ENCODE data around the gene SNAI3.

The SNAI3 gene

DNA sequence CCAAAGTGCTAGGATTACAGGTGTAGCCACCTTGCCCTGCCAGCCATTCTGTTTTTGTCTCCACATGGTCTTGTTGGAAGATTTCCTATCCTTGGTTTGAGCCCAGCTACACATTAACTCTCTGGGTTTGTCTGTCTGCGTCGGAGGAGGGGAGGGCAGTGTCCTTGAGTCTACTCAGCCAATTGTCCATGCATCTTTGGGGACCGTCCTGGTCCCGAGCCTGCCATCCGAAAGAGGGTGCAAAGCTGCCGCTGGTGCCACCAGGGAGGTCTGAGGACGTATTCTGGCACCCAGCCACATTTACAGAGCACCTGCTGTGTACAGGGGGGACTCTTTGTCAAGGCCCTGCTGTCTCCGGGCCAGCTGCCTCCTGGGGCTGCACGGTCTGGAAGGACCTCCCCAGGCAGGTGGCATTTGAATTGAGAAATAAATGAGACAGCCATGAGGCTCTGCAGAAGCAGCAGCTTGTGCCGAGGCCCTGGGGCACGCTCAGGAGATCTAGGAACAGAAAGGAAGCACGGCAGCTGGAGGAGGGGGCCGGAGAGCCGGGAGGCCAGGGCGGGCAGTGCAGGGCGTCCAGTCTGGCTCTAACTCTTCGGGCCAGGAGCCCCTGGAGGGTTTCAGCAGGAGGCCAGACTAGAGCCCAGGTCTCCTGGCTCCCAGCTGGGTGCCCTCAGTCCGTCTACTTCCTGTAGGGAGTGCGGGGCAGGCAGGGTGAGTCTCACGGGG, 36.9 kb downstream of the SNAI3 start:
- DNase-seq = no peak

DNA sequence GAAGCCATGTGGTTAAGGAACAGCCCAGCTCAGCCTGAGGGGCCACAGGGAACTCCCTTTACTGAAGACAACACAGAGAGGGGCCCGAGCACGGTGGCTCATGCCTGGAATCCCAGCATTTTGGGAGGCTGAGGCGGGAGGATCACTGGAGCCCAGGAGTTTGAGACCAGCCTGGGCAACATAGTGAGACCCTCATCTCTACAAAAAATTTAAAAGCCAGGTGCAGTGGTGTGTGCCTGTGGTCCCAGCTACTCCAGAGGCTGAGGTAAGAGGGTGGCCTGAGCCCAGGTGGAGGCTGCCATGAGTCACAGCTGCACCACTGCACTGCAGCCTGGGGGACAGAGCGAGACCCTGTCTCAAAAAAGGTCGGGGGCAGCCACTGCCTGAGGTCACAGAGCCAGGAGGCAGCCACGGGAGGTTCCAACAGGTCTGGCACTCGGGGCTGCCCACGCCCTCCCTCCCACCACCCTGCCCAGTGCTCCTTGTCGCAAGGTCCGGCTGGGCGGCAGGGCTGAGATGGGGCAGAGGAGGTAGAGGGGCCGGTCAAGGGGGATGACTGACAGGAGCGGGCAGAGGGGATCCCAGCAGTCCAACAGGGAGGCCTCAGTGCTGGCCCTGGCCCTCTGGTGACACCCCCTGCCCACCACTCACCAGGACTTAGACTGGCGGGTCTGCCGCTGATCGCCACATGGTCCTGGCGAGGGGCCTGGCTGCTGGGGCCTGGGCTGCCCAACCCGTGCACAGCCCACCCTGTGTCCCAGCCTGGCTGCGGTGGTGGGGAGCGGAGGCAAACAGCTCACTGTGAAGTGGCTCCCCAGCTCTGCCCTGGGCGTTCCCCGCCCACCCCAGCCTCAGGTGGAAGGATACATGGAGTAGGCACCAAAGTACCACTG, 38.9 kb downstream of the SNAI3 start:
- no peak for DNase-seq

DNA sequence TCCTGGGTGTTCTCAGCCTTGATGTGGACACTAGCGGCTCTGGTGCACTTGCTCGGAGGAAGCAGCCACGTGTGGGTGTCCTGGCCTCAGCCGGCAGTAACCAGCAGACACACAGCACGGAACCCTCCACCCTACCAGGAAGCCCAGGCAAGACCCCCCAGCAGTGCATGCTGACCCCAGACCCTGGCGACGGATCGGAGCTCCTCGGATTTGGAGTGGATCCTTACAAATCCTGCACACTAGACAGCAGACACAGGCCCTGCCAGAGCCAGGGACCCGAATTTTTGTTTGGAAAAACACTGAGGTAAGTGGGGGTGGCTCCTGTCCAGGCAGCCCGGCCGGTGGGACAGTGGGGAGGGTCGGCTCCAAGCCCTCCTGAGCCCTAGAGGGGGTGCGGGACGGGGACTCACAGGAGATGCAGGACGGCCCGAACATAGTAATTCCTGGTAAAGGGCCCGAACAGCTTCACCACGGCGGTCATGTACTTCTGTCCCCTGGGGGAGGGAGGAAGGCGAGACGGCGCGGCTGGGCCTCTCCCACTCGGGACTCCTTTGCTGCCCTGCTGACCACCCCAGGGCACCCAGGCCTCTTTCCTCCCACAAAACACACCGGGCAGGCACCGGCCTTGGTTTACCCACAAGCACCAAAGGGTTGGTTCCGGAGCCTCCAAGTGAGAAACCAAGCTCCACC, 39.8 kb downstream of the SNAI3 start:
- no peak for DNase-seq

DNA sequence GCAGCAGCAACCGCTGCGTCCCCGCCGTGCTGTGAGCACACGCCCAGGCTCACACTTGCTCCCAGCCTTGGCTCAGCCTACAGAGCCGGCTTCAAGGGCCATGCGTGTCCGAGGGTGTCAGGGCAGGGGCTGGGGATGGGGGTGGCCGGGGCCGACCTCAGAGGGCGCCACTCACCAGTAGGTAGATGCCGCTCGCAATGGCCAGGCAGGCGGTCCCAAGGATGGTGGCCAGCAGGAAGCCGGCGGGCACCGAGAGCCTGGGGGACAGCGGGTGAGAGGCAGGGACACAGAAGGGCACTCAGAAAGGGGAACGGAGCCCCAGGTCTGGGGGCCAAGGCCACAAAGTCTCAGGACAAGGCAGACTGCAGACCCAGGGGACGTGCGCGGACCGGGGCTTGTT, 40.4 kb downstream of the SNAI3 start:
- DNase-seq = no peak

DNA sequence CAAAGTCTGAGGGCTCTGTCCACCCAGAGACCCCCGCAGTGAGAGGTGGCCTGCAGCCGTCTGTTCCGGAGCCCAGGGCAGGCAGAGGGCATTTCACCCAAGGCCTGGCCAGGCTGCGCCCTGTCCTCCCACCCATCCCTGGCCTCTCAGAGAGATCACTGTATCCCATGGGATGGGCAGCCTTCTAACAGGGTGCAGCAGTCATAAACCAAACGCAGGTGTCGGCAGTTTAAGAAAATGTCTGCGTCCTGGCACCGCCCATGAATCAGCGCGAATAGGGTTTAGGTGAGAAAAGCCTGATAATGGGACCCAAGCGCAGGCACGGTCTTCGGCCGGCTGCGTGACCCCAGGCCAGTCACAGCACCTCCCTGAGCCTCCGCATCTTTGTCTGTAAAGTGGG, 40.9 kb downstream of the SNAI3 start:
- no peak for DNase-seq

DNA sequence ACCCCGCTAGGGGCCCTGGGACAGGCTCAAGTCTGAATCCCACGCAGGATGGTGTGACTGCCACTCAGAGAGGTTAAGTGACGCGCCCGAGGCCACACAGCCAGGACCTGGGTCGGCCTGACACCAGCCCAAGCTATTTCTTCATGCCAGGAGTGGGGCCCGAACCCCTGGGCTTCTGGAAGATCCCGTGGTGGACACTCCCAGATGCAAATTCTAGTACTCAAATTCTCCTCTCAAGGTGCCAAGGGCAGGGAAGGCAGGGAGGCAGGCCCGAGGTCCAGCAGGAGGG, 42.7 kb downstream of the SNAI3 start:
- DNase-seq = no peak

DNA sequence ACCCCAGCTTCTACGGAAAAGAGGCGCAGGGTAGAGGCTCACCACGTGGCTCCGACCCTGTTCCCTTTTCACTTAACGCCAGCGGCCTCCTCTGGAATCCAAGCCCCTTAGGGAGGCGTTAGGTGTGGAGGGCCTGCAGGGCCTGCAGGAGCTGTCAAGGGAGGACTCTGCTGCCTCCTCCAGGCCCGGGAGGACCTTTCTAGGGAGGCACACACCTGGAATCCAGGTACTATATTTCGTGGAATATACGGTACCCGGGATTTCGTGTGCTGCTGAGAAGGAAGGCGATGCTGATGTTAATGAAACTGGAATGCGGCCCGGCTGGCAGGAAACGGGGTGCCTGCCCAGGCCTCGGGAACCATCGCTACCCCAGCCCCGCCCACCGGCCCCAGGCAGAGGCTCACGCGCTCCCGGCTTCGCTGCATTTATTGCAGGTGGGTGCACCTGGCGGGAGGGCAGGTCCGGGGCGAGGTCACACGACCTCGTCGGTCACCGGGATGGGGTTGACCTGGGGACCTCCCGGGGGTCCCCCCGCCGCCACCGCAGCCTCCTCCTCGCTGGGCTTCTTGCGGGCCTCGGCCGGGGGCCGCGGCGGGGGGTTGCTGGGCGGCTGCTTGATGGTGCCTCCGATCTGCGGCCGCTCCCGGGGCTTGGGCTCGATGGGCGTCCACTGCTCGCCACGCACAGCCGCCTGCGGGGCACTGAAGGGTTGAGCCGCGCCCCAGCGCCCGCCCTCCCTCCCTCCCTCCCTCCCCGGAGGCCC, 43.2 kb downstream of the SNAI3 start:
- no peak for DNase-seq

DNA sequence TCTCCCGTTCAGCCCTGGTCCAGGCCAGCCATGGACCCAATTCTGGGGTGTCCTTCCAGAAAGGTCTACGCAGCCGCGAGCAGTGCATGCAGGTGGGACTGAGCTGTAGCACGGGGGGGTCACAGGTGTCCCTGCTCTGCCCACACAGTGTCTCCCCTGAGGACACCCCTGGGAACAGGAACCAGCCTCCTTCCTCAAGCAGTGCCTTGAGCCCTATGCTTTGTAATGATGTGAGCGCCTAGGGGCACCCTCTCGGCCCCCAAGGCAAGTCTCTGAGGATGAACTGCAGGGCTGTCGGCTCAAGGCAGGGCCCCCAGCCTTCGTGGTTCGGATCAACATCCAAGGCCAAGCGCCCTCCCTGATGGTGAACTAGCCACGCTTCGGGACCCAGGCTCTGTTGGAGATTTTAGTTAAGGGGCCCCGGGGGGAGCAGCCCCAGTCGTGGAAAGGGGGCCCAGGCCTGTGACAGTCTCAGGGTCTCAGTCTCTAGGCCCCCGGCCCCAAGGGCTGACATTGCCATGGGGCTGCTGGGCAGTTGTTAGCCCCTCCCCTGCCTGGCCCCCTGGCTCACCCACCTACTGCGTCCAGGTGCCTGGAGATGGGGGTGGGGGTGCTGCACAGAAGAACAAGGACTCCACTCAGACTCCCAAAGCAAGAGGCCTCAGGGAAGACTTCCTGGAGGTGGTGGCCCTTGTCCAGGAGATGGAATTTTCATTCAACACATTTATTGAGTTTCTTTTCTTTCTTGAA, 45.6 kb downstream of the SNAI3 start:
- no peak for DNase-seq

DNA sequence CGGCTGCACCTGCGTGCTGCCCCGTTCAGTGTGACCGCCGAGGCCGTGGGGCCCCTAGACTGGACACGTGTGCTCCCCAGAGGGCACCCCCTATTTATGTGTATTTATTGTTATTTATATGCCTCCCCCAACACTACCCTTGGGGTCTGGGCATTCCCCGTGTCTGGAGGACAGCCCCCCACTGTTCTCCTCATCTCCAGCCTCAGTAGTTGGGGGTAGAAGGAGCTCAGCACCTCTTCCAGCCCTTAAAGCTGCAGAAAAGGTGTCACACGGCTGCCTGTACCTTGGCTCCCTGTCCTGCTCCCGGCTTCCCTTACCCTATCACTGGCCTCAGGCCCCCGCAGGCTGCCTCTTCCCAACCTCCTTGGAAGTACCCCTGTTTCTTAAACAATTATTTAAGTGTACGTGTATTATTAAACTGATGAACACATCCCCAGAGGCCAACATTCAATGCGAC, 46.2 kb downstream of the SNAI3 start:
- DNase-seq = no peak

DNA sequence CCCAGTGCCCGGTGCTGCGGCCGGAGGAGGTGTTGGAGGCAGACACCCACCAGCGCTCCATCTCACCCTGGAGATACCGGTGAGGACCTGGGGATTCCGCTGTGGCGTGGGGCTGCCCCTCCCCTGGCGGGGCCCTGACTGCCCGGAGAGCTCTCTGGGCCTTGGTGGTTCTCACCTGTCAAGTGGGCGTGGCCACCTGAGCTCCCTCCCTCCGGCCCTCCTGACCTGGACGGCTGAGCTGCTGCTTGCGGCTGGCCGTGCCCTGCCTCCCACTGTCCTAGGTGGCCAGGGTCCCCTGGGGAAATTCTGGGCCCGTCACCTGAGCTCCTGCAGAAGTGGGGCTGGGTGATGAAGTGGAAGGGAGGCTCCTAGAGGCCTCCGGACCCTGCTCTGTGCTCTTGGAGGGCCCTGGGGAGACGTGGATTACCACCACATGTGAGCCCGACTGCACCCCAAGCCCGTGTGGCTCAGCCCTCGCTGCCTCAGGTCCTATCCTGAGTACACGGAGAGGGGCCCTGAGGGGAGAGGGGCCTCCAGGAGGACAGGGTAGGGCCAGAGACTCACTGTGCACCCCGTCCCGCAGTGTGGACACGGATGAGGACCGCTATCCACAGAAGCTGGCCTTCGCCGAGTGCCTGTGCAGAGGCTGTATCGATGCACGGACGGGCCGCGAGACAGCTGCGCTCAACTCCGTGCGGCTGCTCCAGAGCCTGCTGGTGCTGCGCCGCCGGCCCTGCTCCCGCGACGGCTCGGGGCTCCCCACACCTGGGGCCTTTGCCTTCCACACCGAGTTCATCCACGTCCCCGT, 46.9 kb downstream of the SNAI3 start:
- DNase-seq = no peak

DNA sequence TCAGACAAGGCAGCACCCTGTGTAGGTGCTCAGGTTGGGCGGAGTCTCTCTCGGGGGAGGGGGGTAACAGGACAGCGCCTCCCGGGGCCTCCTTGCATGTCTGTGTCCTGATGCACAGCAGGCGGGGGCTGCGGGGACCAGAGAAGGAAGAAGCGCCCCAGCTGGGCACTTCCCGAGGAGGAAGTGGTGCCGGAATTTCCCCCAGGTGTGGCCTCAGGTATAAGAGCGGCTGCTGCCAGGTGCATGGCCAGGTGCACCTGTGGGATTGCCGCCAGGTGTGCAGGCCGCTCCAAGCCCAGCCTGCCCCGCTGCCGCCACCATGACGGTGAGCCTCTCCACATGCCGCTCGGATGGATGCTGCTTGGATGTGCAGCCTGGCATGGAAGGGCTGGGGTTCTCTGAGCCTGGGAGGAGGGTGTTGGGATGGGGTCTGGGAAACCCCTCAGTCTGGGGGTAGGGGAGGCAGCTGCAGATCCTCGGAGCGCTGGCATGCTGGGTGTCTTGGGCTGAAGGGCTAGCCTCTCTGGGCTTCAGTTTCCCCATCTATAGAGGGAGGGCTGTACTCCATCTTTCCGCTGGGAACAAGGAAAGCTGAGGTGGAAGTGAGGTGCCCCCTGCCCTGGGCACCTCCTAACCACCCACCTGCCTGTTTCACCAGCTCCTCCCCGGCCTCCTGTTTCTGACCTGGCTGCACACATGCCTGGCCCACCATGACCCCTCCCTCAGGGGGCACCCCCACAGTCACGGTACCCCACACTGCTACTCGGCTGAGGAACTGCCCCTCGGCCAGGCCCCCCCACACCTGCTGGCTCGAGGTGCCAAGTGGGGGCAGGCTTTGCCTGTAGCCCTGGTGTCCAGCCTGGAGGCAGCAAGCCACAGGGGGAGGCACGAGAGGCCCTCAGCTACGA, 47.7 kb downstream of the SNAI3 start, which contains the start of gene IL17C:
Gene IL17C (plus strand): TSS at position 250 of the 908 bp plus-strand sequence. CDS start 70 bp downstream, at position 320.
- DNase-seq = no peak

DNA sequence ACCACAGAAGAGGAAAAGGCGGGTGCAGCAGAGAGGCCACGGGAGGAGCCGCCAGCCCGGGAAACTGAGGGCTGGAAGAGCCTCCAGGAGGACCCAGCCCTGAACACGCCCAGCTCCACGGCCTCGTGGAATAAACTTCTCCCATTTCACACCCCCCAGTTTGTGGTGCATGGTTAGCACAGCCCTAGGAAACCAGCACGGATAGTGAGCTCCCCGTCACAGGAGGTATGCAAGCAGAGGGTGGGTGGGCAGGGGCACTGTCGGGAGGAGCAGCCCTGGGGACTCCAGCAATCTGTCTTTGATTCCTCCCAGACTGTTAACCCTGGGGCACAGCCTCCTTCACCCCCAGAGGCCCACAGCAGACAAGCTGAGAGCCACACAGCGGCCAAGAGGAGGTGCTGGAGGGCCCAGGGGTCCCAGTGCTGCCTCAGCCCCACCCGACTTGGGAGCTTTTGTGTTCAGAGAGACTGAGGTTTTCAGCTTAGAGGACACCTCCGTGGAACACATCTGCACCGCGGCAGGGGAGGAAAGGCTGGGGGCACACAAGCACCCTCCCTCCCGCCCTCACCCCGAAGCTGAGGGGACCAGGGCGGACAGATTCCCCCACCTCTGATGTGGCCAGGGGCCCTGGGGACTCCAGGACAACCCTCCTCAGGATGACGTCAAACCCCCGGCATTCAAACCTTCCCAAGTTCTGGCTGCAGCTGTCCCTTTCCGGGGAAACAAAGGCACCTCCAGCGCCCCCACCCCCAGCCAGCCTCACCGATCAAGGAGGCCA, 49.6 kb downstream of the SNAI3 start:
- DNase-seq = no peak

DNA sequence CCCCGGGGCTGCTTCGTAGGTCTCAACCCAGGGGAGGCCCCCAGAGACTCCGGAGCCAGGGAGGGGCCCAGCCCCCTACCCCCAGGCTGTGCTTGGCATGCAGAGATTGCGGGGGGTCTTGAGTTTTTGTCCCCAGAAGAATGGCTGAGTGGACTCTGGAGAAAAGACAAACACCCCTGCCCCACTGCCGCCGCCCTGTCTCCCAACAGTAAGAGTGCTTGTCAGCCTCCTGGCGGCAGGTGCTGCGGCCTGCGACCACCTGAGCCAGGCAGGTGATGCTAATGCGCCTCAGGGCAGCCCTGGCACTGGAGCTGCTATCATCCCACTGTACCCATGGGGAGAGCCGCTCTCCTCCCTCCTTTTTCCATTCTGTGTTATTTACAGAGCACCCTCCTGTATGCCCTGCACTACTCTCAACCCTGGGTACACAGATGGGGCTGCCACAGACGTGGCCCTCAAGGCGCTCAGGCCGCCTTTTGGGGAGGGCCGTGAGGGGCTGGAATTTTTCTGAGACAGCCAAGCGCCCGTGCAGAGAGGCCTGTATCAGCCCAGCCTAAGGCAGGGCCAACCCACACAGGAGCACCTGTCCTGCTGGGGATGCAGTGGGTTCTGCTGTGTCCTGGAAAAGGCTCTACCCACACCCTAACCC, 50.5 kb downstream of the SNAI3 start:
- no peak for DNase-seq

DNA sequence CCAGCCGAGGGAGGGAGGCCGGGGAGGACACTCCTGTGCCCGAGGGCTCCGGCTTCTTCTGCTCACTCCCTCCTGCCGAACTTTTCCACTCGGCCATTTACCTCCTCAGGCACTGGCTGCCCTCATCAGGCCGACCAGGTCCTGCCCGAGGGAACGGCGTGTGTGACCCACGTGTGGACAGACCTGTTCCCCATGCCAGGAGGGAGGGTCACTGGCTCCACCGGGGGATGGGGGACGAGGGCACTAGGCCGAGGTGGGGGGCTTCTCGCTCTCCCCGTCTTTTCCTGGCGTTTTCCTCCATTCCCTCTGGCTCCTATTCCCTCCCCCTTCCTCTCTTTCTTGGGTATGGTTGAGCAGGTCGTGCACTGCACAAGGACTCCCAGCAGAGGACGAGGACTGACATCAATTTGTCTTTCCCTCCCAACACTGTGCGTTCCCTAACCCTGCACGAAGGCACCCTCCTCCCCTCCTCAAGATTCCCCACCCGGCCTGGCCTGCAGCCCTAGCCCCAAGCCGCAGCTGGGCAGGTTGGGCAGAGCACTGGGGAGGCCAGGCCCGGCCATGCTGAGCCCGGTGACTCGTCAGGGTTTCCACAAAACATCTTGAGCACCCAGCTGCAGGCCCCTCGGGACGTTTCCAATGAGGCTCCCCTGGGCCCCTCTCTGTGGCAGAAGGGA, 51.2 kb downstream of the SNAI3 start:
- DNase-seq = no peak

DNA sequence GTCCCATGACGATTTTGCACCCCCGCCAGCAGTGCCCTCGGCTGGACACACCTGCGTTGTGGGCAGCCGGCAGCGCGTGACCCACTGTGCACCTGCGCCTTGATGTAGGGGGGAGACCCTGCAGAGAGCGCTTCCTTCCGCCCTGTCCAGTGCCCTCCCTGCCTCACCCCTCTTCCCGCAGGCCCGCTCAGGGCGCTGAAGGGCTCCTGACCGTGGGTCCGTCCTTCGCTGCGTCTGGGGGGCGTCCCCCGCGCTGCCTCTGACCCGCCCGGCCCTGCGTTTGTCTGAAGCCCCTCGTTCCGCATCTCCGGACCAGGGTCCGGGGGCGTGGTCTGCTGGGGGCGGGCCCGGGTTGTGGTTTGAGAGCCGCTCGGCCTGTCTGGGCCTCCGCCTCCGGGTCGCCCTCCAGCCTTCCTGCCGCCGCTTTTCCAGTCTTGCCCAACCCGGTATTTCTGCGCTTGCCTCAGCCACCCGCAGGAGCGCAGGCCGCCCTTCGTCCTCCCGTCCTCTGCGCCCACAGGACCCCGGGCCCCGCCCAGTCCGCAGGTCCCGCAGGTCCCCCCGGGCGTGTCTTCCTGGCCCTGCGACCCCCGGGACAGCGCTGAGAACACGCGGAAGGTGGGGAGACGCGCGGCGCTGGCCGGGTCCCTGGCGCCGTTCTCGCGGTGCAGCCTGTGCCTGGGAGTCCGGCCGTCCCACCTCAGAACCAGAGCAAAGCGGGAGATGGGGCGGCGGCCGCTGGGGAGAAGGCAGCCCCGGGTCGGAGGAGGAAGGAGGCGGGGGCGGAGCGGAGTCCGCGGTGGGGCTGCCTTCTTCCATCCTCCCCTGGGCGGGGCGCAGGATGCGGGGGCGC, 51.9 kb downstream of the SNAI3 start:
- no peak for DNase-seq

DNA sequence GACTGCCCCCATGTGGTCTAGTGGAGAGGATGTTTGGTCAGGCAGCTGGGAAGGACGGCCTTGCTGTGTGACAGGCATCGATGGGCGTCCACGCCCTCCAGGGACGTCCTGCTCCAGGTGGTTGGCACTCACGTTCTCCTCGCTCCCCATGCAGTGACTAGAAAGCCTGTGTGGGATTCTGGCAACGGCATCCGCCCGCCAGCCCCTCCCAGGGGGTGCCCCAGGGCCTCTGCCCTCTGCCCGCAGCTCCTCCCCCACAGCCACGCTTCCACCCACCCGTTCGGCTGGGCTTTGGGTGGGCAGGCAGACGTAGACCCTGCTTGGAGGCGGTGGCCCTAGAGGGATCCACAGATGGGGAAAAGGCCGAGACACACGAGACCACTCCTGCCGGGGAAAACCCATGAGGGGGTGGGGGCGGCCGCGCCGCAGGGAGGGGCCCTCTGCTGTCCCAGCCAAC, 52.6 kb downstream of the SNAI3 start:
- DNase-seq = no peak

DNA sequence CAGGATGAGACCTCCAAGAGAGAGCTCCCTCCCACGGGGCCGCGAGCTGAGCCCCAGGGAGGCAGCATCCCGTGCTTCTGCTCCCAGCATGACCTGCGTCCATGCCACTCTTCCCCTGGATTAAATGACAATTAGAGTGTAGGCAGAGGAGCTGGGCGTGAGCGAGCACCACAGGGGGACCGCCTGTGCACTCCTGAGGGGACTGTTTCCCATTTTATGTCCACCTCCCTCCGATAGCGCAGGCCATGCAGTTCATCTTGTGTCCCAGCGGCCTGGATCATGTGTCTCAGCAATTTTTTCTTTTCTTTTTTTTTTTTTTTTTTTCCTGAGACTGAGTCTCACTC, 53.7 kb downstream of the SNAI3 start:
- DNase-seq = no peak

Measured in KG1 (cell line).